Neuronal stem cell (in vitro differentiated cells): ENCODE data around the gene BARHL1.

Experiments
- DNase-seq: peaks from one replicate; pipeline ENCODE4 v3.0.0-alpha.2; 2013; ENCODE audit warnings: low spot score
- H2AFZ ChIP-seq: one replicate; pipeline ENCODE4 v1.6.1; 2013; ENCODE audit warnings: mild to moderate bottlenecking, low read length, inconsistent platforms
- H2AK5ac ChIP-seq: 2 replicates; pipeline ENCODE4 v1.6.1; 2013; ENCODE audit warnings: low read depth, mild to moderate bottlenecking, inconsistent platforms, low read length, moderate library complexity, mixed read lengths
- H2BK120ac ChIP-seq: 2 replicates; pipeline ENCODE4 v1.6.1; 2013; ENCODE audit warnings: low read depth, mild to moderate bottlenecking, inconsistent platforms, low read length, moderate library complexity, mixed read lengths
- H2BK12ac ChIP-seq: one replicate; pipeline ENCODE4 v1.6.1; 2013; ENCODE audit warnings: low read length, inconsistent platforms
- H2BK15ac ChIP-seq: 2 replicates; pipeline ENCODE4 v1.6.1; 2013; ENCODE audit warnings: mild to moderate bottlenecking, low read length, inconsistent platforms, mixed read lengths
- H2BK5ac ChIP-seq: one replicate; pipeline ENCODE4 v1.6.1; 2013; ENCODE audit warnings: inconsistent platforms, mild to moderate bottlenecking, low read length, moderate library complexity
- H3K14ac ChIP-seq: one replicate; pipeline ENCODE4 v1.6.1; 2013; ENCODE audit warnings: low read length, inconsistent platforms
- H3K18ac ChIP-seq: 2 replicates; pipeline ENCODE4 v1.6.1; 2013; ENCODE audit warnings: low read length, inconsistent platforms
- H3K23ac ChIP-seq: 2 replicates; pipeline ENCODE4 v1.6.1; 2013; ENCODE audit warnings: low read depth, mild to moderate bottlenecking, mixed read lengths, low read length, inconsistent platforms; ENCODE audit not compliant: poor library complexity
- H3K27ac ChIP-seq: replicated peaks from 3 replicates; pipeline ENCODE4 v1.5.1; 2013; ENCODE audit warnings: low read length, inconsistent platforms
- H3K27me3 ChIP-seq, 3 experiments: 2 replicates each; pipeline ENCODE4 v1.6.1; 2013; ENCODE audit warnings: low read length in 3 of 3, mild to moderate bottlenecking in 2 of 3, inconsistent platforms in 1 of 3, low read depth in 1 of 3, mixed read lengths in 1 of 3, moderate library complexity in 1 of 3; ENCODE audit not compliant: control insufficient read depth in 3 of 3, insufficient read depth in 3 of 3
- H3K36me3 ChIP-seq, 2 donors: replicated peaks in 1 of 2; 2 replicates each; pipeline ENCODE4 v1.6.1; 2013; ENCODE audit warnings: low read length in 2 of 2; ENCODE audit not compliant: control insufficient read depth in 2 of 2, insufficient read depth in 2 of 2
- H3K4ac ChIP-seq: 2 replicates; pipeline ENCODE4 v1.6.1; 2013; ENCODE audit warnings: inconsistent platforms, mild to moderate bottlenecking, low read length, moderate library complexity
- H3K4me1 ChIP-seq, 2 donors: 1 replicate in 1 of 2; 2 replicates in 1 of 2; pipeline ENCODE4 v1.6.1; 2013; ENCODE audit warnings: low read length in 2 of 2, low read depth in 1 of 2; ENCODE audit not compliant: control insufficient read depth in 2 of 2, insufficient read depth in 1 of 2
- H3K4me2 ChIP-seq: one replicate; pipeline ENCODE4 v1.6.1; 2013; ENCODE audit warnings: mild to moderate bottlenecking, low read length, inconsistent platforms; ENCODE audit not compliant: insufficient read depth, poor library complexity, severe bottlenecking
- H3K4me3 ChIP-seq, 2 donors: 2 replicates each; pipeline ENCODE4 v1.5.1; 2013; ENCODE audit warnings: low read length in 2 of 2, mild to moderate bottlenecking in 2 of 2, inconsistent platforms in 1 of 2, moderate library complexity in 1 of 2
- H3K79me1 ChIP-seq: one replicate; pipeline ENCODE4 v1.6.1; 2013; ENCODE audit warnings: low read depth, mild to moderate bottlenecking, inconsistent platforms, low read length, moderate library complexity
- H3K9ac ChIP-seq: one replicate; pipeline ENCODE4 v1.6.1; 2013; ENCODE audit warnings: mild to moderate bottlenecking, low read depth, low read length, inconsistent platforms; ENCODE audit not compliant: poor library complexity
- H3K9me3 ChIP-seq, 2 donors: replicated peaks in 1 of 2; 2 replicates each; pipeline versions ENCODE3 to v1.6.1; 2013; ENCODE audit warnings: low read length in 2 of 2, mild to moderate bottlenecking in 2 of 2, inconsistent platforms in 1 of 2, low read depth in 1 of 2, mixed read lengths in 1 of 2, moderate library complexity in 1 of 2; ENCODE audit not compliant: control insufficient read depth in 2 of 2, insufficient read depth in 1 of 2
- H4K8ac ChIP-seq: one replicate; pipeline ENCODE4 v1.6.1; 2013; ENCODE audit warnings: low read depth, mild to moderate bottlenecking, inconsistent platforms, low read length, moderate library complexity
- H4K91ac ChIP-seq: one replicate; pipeline ENCODE4 v1.6.1; 2013; ENCODE audit warnings: low read length, low read depth, mild to moderate bottlenecking, inconsistent platforms; ENCODE audit not compliant: poor library complexity
- WGBS, 2 donors: extraction: QIAGEN DNeasy Blood & Tissue Kit; methylation state at CpG; one replicate each; pipeline ENCODE4 v1.1.7; 2013; ENCODE audit warnings: missing lambda C conversion rate in 2 of 2, mixed read lengths in 1 of 2; ENCODE audit not compliant: insufficient read length in 2 of 2, insufficient replicate concordance in 1 of 2; ENCODE audit errors: extremely low coverage in 2 of 2; 5-methylcytosine and 5-hydroxymethylcytosine counted together

The BARHL1 gene

DNA sequence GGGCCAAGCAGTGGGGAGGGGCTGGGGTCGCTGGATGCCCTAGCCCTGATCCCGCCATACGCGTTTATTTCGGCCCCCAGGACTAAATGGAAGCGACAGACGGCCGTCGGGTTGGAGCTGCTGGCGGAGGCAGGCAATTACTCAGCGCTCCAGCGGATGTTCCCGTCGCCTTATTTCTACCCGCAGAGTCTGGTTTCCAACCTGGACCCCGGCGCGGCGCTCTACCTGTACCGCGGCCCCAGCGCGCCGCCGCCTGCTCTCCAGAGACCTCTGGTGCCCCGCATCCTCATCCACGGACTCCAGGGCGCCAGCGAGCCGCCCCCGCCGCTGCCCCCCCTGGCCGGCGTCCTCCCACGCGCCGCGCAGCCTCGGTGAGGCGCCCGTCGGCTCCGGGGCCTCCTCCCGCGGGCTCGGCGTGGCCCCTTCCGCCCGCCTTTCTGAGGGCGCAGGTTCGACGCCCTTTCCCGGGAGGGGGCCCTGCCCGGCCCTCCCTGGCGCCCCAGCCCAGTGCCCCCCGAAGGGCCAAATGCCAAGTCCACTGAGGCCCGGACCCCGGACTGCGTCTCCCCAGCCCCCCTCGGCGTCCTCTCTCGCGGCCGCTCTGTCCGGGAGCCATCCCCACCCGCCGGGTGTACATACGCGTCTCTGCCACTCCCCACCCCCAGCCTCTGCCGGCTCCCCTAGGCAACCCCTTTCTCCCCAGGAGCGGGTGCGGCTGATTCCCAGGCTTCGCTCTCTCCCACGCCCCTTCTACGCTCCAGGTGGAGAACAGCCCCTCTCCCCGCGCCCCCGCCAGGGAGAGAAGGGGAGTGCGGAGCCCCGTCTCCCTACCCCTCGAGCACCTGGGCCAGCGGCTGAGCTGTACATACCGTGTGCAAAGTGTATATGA lies 7.0 kb downstream of the BARHL1 start:
- Histone ChIP-seq H2BK5ac (no peak overlapping the region), H4K8ac (no peak overlapping the region), H3K18ac (peak overlapping the region; percentile 55), H3K79me1 (no peaks in the 10 kb centered on the region), H3K9me3 (peaks cover 0 to 2% of the 10 kb centered on the region in 2 donors), H3K4me1 (peaks cover 6 to 17% of the 10 kb centered on the region in 2 donors), H3K9ac (no peak overlapping the region), H2AFZ (no peak overlapping the region), H3K27me3 (peaks cover 61 to 77% (median 75%) of the 10 kb centered on the region in 3 experiments), H2BK12ac (no peak overlapping the region), H2AK5ac (no peak overlapping the region), H3K14ac (no peak overlapping the region), H2BK120ac (no peak overlapping the region), H3K4ac (no peak overlapping the region), H3K4me3 (no peak overlapping the region), H4K91ac (no peak overlapping the region), H3K23ac (peak overlapping the region; percentile 70), H3K27ac (no peak overlapping the region), H2BK15ac (no peak overlapping the region), H3K4me2 (no peak overlapping the region), H3K36me3 (peaks cover under 1 to 8% of the 10 kb centered on the region in 2 donors)
- no peak for DNase-seq
- no CpG with 5 or more reads among the region's 83 CpGs for WGBS, 2 donors

DNA sequence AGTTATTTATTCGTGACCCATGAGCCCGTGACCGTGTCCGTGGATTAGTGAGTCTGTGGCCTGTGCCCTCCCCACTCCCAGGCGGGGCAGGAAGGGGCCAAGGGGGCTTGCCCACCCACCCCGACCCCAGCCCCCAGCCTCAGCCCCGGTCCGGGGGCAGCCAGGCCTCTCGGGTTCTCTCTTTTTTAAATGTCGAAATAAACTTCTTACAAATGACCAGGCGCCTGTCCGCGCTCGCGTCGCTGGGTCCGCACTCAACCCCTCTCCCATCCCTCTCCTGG lies 7.6 kb downstream of the BARHL1 start:
- no CpG with 5 or more reads among the region's 17 CpGs for WGBS, 2 donors

DNA sequence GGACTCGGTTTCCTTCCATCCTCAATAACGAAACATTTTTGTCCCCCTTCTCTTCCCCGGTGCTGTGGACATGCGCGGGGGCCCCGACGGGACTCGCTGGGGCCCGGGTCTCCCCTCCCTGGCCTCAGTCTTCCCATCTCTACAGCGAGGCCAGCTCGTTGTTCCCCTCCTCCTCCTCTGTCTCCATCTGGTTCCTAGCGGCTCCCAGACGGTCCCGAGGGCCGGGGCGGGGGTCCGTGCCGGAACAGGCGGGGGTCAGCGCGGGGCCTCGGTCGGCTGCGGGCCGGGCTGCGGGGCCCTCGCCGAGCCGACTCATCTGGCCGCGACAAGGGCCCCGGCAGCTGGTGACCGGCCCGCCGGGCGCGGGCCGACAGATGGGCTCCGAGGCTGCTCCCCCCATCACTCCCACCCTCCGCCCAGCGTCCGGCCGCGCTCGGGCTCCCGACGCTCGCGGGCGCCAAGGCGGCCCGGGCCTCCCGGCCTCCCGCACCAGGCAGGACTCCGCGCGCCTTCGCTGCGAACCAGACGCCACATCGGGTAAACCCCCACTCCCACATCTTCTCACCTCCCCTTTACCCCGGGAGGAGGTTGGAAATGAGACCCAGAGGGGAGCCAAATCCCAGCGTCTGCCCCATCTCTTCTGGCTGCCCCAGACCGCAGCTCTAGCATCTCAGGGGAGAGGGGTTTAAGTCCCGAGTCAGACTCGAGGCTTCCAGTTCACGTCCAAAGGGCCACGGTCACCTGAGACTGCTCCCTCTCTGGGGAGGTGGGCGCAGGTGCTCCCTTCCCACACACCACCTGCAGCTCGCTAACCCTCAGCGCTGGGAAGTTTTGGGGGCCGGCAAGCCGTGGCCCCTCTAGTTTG lies 8.1 kb downstream of the BARHL1 start:
- no peak overlapping the region for H3K27ac ChIP-seq
- H3K27me3 ChIP-seq, result peaks cover 52 to 65% (median 64%) of the 10 kb centered on the region in 3 experiments

More for the DNA sequence above, 7.6 kb downstream of the BARHL1 start:
- no peak overlapping the region for H2AK5ac ChIP-seq
- H3K4ac ChIP-seq, result no peak overlapping the region
- H3K18ac ChIP-seq, result peak overlapping the region; percentile 55
- no peak overlapping the region for H2BK15ac ChIP-seq
- H3K27ac ChIP-seq, result no peak overlapping the region
- H4K91ac ChIP-seq, result no peak overlapping the region
- peaks cover 0 to 2% of the 10 kb centered on the region in 2 donors for H3K9me3 ChIP-seq
- H3K4me2 ChIP-seq, result no peak overlapping the region
- H3K79me1 ChIP-seq, result no peaks in the 10 kb centered on the region
- no peak overlapping the region for H2BK12ac ChIP-seq
- no peak overlapping the region for H3K4me3 ChIP-seq
- no peak overlapping the region for H2BK5ac ChIP-seq
- H3K9ac ChIP-seq, result no peak overlapping the region
- peaks cover 5 to 14% of the 10 kb centered on the region in 2 donors for H3K36me3 ChIP-seq
- no peak overlapping the region for H2AFZ ChIP-seq
- peaks cover 55 to 71% (median 70%) of the 10 kb centered on the region in 3 experiments for H3K27me3 ChIP-seq
- no peak overlapping the region for H3K14ac ChIP-seq
- no peak overlapping the region for H2BK120ac ChIP-seq
- no peak for DNase-seq
- H4K8ac ChIP-seq, result no peak overlapping the region
- H3K4me1 ChIP-seq, result peaks cover 6 to 17% of the 10 kb centered on the region in 2 donors
- peak overlapping the region; percentile 70 for H3K23ac ChIP-seq

DNA sequence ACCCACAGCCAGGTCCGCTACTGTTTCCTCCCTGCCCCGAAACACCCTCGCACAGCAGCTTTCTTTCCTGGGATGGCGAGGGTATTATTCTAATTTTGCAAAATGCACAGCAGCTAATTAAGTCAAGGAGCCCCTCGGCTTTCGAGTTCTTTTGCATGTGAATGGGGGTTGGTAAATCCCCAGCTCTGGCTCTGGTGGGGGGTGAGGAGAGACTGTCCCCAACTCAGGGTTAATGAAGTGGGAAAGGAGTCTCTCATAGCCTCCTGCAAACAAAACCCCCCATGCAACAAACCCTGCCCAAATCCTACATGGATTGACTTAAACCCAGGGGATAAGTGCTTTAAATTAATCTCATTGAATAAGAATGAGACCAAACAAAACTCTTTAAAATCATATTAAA lies 8.8 kb downstream of the BARHL1 start:
- Histone ChIP-seq H3K14ac (no peak overlapping the region), H2AFZ (no peak overlapping the region), H3K23ac (peak overlapping the region; percentile 49), H3K4me3 (no peak overlapping the region), H3K79me1 (no peaks in the 10 kb centered on the region), H4K91ac (no peak overlapping the region), H3K36me3 (peaks cover 5 to 26% of the 10 kb centered on the region in 2 donors), H2BK5ac (no peak overlapping the region), H3K18ac (peak overlapping the region; percentile 74), H2AK5ac (no peak overlapping the region), H3K4me2 (no peak overlapping the region), H3K27me3 (peaks cover 47 to 59% (median 57%) of the 10 kb centered on the region in 3 experiments), H2BK15ac (peak overlapping the region; percentile 26), H3K27ac (no peak overlapping the region), H2BK12ac (no peak overlapping the region), H3K9me3 (peaks cover 0 to 2% of the 10 kb centered on the region in 2 donors), H3K4me1 (peaks cover 6 to 17% of the 10 kb centered on the region in 2 donors), H3K9ac (no peak overlapping the region), H4K8ac (no peak overlapping the region), H3K4ac (no peak overlapping the region), H2BK120ac (no peak overlapping the region)
- no peak for DNase-seq
- WGBS, 2 donors, result no CpG with 5 or more reads among the region's 6 CpGs

More for the DNA sequence above, 8.1 kb downstream of the BARHL1 start:
- Histone ChIP-seq H3K4me1 (peaks cover 6 to 17% of the 10 kb centered on the region in 2 donors), H2AFZ (no peak overlapping the region), H3K79me1 (no peaks in the 10 kb centered on the region), H2BK12ac (peak overlapping the region; percentile 6), H3K23ac (peak overlapping the region; percentile 49), H3K4ac (no peak overlapping the region), H3K4me2 (peak overlapping the region; percentile 29), H3K4me3 (no peak overlapping the region), H3K36me3 (peaks cover 5 to 20% of the 10 kb centered on the region in 2 donors), H3K9me3 (peaks cover 0 to 2% of the 10 kb centered on the region in 2 donors), H2BK5ac (no peak overlapping the region), H4K91ac (no peak overlapping the region), H2BK120ac (no peak overlapping the region), H3K14ac (peak overlapping the region; percentile 28), H2BK15ac (peak overlapping the region; percentile 26), H4K8ac (no peak overlapping the region), H3K18ac (peak overlapping the region; percentile 74), H2AK5ac (no peak overlapping the region), H3K9ac (no peak overlapping the region)
- no CpG with 5 or more reads among the region's 73 CpGs for WGBS, 2 donors
- DNase-seq, result no peak
